DMS 273 treated with DMSO at 0.1 percent for 48 hours (cell line): ENCODE measurements around the gene PCNX4.

Experiments
- DNase-seq: peaks from one replicate; lab custom pipeline; 2025; lab: John Stamatoyannopoulos, UW

PCNX4 gene

GRCh38 chr14:60206249-60206670, 114.5 kb downstream of the PCNX4 start:
- no peak for DNase-seq

DNA sequence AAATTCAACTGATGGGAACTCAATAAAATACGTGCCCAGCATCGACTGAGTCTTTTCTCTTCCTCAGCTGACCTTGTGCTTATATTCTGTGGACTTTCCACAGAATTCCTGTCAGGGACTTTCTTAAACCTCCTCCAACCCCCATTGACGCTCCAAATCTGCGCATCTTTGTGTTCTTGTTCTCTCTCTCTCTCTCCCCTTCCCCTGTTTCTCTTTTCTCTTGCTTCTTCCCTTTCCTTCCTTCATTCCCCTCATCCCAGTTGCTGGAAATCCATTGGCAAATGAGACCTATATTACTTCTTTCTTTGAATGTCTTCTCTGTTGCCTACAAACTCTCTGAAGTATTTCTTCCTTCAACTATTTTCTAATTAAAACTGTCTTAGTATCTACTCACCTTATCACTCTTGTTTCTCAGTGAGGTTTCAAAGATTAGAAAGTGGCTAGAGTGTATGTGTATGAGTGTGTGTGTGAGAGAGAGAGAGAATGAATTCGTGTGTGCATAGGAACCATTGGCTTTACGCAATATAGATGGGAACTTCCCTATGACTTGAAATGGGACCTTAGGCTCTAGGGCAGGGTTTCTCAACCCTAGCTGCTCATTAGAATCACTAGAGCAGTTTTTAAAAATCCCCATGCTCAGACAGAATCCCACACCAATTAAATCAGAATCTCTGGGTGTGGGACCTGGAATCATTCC, 115.3 kb downstream of the PCNX4 start:
- no peak for DNase-seq

- no peak for DNase-seq
Observed at GRCh38 chr14:60210703-60211102, 119.0 kb downstream of the PCNX4 start.

- no peak for DNase-seq
Observed at GRCh38 chr14:60211153-60211552, 119.4 kb downstream of the PCNX4 start.

DNA sequence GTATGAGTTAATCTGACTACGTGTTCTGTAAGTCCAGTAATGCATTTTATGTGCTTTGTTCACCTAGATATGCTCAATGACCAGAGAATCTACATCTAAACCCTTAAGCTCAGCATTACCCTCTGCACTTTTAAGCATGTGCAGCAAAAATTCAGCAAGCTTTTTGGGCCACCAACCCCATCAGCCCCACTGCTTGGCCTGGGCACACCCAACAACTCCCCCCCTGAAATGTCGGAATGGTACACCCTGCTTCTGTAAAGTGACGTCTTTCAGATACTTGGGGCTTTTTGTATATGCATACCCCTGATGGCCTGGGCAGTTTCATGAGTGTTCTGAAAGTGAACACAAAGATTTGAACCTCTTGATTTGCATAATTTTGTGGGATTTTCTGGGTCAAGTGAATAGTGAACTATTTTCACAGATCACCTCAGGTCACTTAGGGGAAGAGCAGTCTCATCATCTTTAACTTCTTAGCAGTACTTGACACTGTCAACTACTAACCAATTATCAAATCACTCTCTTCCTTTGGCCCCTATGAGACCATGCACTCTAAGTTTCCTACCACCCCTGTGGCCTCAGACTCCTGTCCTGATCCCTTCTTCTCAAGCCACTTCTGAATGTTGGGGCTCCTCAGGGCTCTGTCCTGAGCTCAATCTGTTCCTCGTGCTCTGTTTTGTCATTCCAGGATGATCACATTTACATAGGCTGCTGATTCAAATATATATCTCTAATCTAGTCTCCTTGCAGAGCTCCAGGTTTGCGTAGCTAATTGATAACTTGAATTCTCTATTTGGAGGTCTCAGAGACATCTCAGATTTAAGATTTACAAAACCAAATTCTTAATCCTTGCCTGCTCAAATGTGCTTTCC, 121.0 kb downstream of the PCNX4 start:
- no peak for DNase-seq

DNA sequence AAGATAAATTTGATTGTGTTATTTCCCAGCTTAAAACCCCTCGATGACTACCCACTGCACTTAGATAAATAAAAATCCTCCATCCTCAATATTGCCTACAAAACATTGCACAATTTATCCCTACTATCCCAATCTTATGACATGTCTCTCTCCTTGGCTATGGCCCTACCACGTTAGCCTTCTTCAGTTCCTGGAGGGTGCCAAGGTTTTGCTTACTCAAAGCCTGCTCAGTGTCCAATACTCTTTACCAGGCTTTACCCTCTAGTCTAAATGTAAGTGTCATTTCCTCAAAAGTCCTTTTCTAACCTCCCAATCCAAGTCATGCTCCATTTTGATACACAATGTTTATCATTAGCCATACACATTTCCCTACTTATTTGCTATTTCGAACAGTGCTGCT, 122.3 kb downstream of the PCNX4 start:
- DNase-seq: no peak

DNA sequence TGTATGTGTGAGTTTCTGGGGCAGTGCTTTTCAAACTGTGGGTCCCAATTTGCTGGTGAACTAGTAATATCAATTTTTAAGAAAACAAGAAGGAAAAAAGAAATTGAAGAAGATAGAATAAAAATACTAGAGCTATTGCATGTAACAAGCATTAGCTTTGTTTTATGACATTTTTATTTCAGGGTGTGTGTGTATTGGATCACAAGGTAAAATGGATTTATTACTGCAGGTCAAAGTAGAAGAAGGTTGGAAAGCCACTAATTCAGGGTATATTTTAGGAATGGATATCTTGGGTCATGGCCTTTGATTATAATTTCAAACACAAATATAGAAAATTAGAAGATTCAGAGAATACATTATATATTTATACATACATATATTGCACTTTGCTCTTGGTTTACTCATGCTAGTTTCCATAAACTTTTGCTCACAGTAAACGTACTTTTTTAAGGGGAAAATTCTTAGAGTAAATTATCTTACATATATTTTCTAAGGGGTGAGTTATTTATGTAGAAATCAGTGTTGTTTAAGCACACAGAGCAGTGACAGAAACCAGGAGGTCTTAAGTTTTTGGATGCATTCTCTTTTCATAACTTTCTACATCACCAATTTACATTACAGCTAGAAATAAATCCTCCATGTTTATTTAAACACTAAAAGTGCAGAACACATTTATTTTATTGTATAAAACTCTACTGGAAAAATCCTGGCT, 122.8 kb downstream of the PCNX4 start:
- DNase-seq: no peak

GRCh38 chr14:60215127-60215444, 123.4 kb downstream of the PCNX4 start:
- no peak for DNase-seq

DNA sequence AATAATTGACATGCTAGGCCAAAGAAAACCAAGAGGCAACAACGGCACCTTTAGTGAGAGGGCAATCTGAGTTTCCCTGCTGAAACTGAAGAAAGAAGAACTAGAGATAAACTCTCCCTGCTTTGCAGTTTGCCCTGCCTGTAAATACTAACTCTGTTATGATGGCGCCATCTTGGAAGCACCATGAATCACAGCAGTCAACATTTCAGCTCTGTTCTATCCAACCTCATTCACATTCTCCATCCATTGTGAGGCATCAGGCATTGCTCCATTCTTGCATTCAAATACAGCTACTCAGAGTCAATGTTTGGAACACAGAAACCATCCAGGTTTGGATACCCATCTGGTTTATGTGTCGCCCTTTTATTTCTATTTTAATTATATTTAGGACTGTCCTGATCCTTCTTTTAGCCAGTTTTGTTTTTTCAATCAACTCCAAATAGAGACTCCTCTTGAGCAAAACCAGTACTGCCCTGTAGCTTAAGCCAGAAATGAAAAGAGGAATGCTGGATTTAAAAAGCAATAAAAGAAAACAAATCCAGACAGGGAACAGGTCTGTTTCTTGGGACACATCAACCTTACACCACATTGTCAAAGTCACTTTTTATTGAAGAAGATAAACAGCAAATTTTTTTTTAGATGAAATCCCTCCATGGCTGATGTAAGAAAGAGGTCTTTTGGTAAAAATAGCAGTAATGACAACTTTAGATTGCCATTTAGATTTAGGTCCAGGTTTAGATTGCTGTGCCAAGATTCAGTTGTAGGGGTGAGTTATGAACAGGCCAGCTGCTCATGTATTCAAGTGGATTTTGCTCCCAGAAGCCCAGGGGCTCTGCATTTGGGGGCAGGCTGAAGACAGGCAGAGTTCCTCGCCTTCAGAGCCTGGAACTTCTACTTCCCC, 124.0 kb downstream of the PCNX4 start:
- DNase-seq: no peak

GRCh38 chr14:60217713-60218112, 126.0 kb downstream of the PCNX4 start:
- DNase-seq: no peak
